B cell (primary cell): ENCODE data around the gene PLCB1. TPM values are rescaled to one million over a fixed set of nuclear protein-coding genes. Genes with fewer than 3 reads are reported as not detected.

Experiments
- ATAC-seq: fragments of 200-7000 bp; cut with Tn5 transposase; one replicate; pipeline ENCODE4 v1.10.0; 2021; ENCODE audit warnings: low read depth, mild to moderate bottlenecking, moderate number of reproducible peaks, moderate library complexity
- CTCF ChIA-PET: fragments of 350-600 bp; sonication (Branson Sonifier 250); formaldehyde crosslinking; loops from one replicate; lab custom pipeline; 2021; ENCODE audit warnings: antibody characterized with exemption, inconsistent platforms; lab: Charles Lee
- POLR2A ChIA-PET: fragments of 350-600 bp; sonication (Branson Sonifier 250); formaldehyde crosslinking; loops from one replicate; lab custom pipeline; 2021; ENCODE audit warnings: antibody characterized with exemption; lab: Charles Lee
- DNase-seq: peaks from one replicate; pipeline ENCODE4 v3.0.0; 2013
- H2AFZ ChIP-seq: 2 replicates; pipeline ENCODE4 v1.6.1; 2012; ENCODE audit warnings: mild to moderate bottlenecking, low read depth, low read length; ENCODE audit not compliant: insufficient read depth, poor library complexity, severe bottlenecking
- H3K27ac ChIP-seq, 2 donors: 1 replicate in 1 of 2; 2 replicates in 1 of 2; pipeline ENCODE4 v1.5.1; 2012 to 2013; ENCODE audit warnings: low read length in 2 of 2, mild to moderate bottlenecking in 2 of 2, moderate library complexity in 1 of 2
- H3K27me3 ChIP-seq, 4 experiments: fragments of 200-600 bp in 1 of 4; sonication (generic) in 1 of 4; replicated peaks in 1 of 4; 1 replicate in 2 of 4; 2 replicates in 2 of 4; pipeline versions ENCODE4 v1.6.1 to v1.7.0; 2013 to 2016; ENCODE audit warnings: low read length in 3 of 4, mild to moderate bottlenecking in 2 of 4, mixed read lengths in 1 of 4, moderate library complexity in 1 of 4; ENCODE audit not compliant: insufficient read depth in 4 of 4, control insufficient read depth in 3 of 4; ENCODE audit errors: control extremely low read depth in 1 of 4
- H3K36me3 ChIP-seq, 2 experiments: replicated peaks in 1 of 2; 1 replicate in 1 of 2; 2 replicates in 1 of 2; pipeline versions ENCODE4 v1.6.1 to v1.7.1; 2013; ENCODE audit warnings: low read length in 1 of 2; ENCODE audit not compliant: insufficient read depth in 2 of 2, control insufficient read depth in 1 of 2; ENCODE audit errors: control extremely low read depth in 1 of 2, extremely low read depth in 1 of 2
- H3K4me1 ChIP-seq, 2 donors: fragments of 200-600 bp in 1 of 2; sonication (generic) in 1 of 2; 1 replicate in 1 of 2; 2 replicates in 1 of 2; pipeline versions ENCODE4 v1.5.1 to v1.6.1; 2013 to 2017; ENCODE audit warnings: low read length in 2 of 2; ENCODE audit not compliant: control insufficient read depth in 2 of 2, insufficient read depth in 2 of 2
- H3K4me2 ChIP-seq: replicated peaks from 2 replicates; pipeline ENCODE3; 2012; ENCODE audit warnings: mild to moderate bottlenecking, low read depth, low read length; ENCODE audit not compliant: poor library complexity, severe bottlenecking
- H3K4me3 ChIP-seq, 5 experiments: fragments of 200-600 bp in 1 of 5; sonication (generic) in 1 of 5; 1 replicate in 3 of 5; 2 replicates in 2 of 5; pipeline versions ENCODE4 v1.5.1 to v1.7.0; 2011 to 2016; ENCODE audit warnings: low read length in 4 of 5, mild to moderate bottlenecking in 4 of 5, low read depth in 2 of 5, control low read depth in 1 of 5, moderate library complexity in 1 of 5; ENCODE audit not compliant: insufficient read depth in 1 of 5; ENCODE audit errors: control extremely low read depth in 1 of 5, extremely low read depth in 1 of 5
- H3K79me2 ChIP-seq: fragments of 200-600 bp; sonication (generic); one replicate; pipeline ENCODE4 v1.6.0; 2016; ENCODE audit warnings: low read length; ENCODE audit not compliant: control insufficient read depth, insufficient read depth
- H3K9ac ChIP-seq: fragments of 200-600 bp; sonication (generic); 2 replicates; pipeline ENCODE4 v1.6.1; 2017; ENCODE audit warnings: mild to moderate bottlenecking, low read length, moderate library complexity
- H3K9me3 ChIP-seq, 3 donors: one replicate each; pipeline versions ENCODE4 v1.6.1 to v1.7.1; 2013; ENCODE audit warnings: low read length in 2 of 3; ENCODE audit not compliant: control insufficient read depth in 2 of 3, insufficient read depth in 1 of 3; ENCODE audit errors: control extremely low read depth in 1 of 3
- H4K20me1 ChIP-seq: 2 replicates; pipeline ENCODE4 v1.6.0; 2012; ENCODE audit warnings: mild to moderate bottlenecking, low read length; ENCODE audit not compliant: insufficient read depth, control insufficient read depth, poor library complexity, severe bottlenecking
- H3K27ac Mint-ChIP-seq: one replicate; pipeline ENCODE4 v1.8.0; 2021; ENCODE audit warnings: mixed read lengths
- H3K27me3 Mint-ChIP-seq: one replicate; pipeline ENCODE4 v1.8.0; 2021; ENCODE audit warnings: mixed read lengths
- H3K4me1 Mint-ChIP-seq: one replicate; pipeline ENCODE4 v1.8.0; 2021; ENCODE audit warnings: mixed read lengths
- H3K4me3 Mint-ChIP-seq: one replicate; pipeline ENCODE4 v1.8.0; 2021; ENCODE audit warnings: mixed read lengths
- H3K9me3 Mint-ChIP-seq: one replicate; pipeline ENCODE4 v1.8.0; 2022; ENCODE audit warnings: mixed read lengths; ENCODE audit not compliant: insufficient read depth
- EZH2 ChIP-seq: IDR thresholded peaks from 2 replicates; pipeline ENCODE4 v1.6.1; 2012; ENCODE audit warnings: borderline replicate concordance, low read depth, mild to moderate bottlenecking, moderate library complexity, low read length; ENCODE audit not compliant: insufficient read depth, poor library complexity, severe bottlenecking
- WGBS: methylation state at CpG from one replicate; pipeline ENCODE4 v1.1.5; 2013; ENCODE audit warnings: missing lambda C conversion rate; ENCODE audit not compliant: insufficient coverage; 5-methylcytosine and 5-hydroxymethylcytosine counted together
- intact Hi-C: fragments of 100-400 bp; cut with micrococcal nuclease; formaldehyde crosslinking; loops from one replicate; pipeline ENCODE4 v1.10.0; 2022
- polyA plus RNA-seq: library from polyadenylated mRNA; depleted of rRNA; stranded (reverse); fragments of >200 nt; gene quantifications from 2 replicates; pipeline ENCODE4 v1.2.3, GENCODE V29; 2012
- total RNA-seq, 2 donors: library from RNA; stranded (reverse); fragments of 120-200 nt in 1 of 2; gene quantifications; 1 replicate in 1 of 2; 2 replicates in 1 of 2; pipeline versions ENCODE4 v1.2.3 to v1.2.4, GENCODE V29; 2013 to 2022
- TF ChIP-seq, protein P1 (sequence below): fragments of 200-600 bp; IDR thresholded peaks from one replicate; pipeline ENCODE4 v1.8.0; 2022; ENCODE audit warnings: antibody characterized with exemption, mild to moderate bottlenecking

The PLCB1 gene
- total and polyA plus RNA-seq, 2 donors (not counting 1 experiment from before 2014, with no cell fraction given), result 0.18 to 0.47 TPM

DNA sequence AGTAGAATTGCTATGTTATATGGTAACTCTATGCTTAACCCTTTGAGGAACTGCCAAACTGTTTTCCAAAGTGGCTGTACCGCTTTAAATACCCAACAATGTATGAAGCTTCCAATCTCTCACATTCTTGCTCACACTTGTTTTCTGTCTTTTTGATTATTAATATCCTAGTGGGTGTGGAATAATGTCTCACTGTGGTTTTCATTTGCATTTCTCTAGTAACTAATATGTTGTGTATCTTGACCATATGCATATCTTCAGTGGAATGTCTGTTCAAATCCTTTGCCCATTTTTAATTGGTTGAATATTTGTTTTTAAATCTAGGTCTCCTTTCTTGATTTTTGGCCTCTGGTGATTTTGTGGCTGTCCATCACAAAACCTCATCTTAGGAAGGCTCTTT is 759.0 kb downstream of the PLCB1 start:
- H3K9me3 Mint-ChIP-seq, result peaks cover 12% of the 10 kb centered on the region
- H3K4me1 Mint-ChIP-seq, result no peaks in the 10 kb centered on the region
- H3K4me2 ChIP-seq, result no peak overlapping the region
- H3K9ac ChIP-seq, result no peak overlapping the region
- no peak overlapping the region for H2AFZ ChIP-seq
- no peaks in the 10 kb centered on the region for H3K36me3 ChIP-seq
- intact Hi-C loops, result no loop called here
- no peak overlapping the region for H3K27ac Mint-ChIP-seq
- DNase-seq (no peak), ATAC-seq (no peak)
- CTCF ChIA-PET, result no interaction called here
- H3K4me3 ChIP-seq, result no peak overlapping the region
- POLR2A ChIA-PET, result no interaction called here
- no CpG with 5 or more reads among the region's 1 CpG for WGBS
- TF ChIP-seq EZH2, result no peak
- TF ChIP-seq, protein P1, sequence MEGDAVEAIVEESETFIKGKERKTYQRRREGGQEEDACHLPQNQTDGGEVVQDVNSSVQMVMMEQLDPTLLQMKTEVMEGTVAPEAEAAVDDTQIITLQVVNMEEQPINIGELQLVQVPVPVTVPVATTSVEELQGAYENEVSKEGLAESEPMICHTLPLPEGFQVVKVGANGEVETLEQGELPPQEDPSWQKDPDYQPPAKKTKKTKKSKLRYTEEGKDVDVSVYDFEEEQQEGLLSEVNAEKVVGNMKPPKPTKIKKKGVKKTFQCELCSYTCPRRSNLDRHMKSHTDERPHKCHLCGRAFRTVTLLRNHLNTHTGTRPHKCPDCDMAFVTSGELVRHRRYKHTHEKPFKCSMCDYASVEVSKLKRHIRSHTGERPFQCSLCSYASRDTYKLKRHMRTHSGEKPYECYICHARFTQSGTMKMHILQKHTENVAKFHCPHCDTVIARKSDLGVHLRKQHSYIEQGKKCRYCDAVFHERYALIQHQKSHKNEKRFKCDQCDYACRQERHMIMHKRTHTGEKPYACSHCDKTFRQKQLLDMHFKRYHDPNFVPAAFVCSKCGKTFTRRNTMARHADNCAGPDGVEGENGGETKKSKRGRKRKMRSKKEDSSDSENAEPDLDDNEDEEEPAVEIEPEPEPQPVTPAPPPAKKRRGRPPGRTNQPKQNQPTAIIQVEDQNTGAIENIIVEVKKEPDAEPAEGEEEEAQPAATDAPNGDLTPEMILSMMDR, result no peak
- no peaks in the 10 kb centered on the region for H4K20me1 ChIP-seq
- H3K4me1 ChIP-seq, result no peaks in the 10 kb centered on the region
- no peaks in the 10 kb centered on the region for H3K27me3 ChIP-seq
- H3K27ac ChIP-seq, result no peak overlapping the region
- no peak overlapping the region for H3K4me3 Mint-ChIP-seq
- H3K9me3 ChIP-seq, result peaks cover 0 to 18% (median 0%) of the 10 kb centered on the region in 3 donors
- no peaks in the 10 kb centered on the region for H3K27me3 Mint-ChIP-seq
- H3K79me2 ChIP-seq, result no peaks in the 10 kb centered on the region

DNA sequence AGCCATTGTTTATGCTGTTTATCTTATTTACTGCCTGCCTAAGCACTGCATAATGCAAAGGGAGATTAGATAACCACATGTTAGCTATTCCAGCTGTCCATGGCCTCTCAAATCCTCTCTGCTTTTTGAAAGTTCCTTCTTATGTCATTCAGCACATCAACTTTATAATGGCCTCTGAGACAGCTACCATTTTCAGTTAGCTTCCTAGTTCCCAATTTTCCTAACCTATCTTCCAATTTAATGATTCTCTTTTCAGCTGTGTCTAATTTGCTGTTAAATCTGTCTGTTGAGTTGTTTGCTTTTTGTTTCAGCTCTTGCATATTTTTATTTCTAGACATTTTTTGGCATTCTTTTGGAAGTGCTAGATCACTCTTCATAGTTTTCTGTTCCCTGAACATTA is 763.4 kb downstream of the PLCB1 start:
- ChIA-PET CTCF (no interaction called here), POLR2A (no interaction called here)
- H3K4me3 Mint-ChIP-seq, result no peak overlapping the region
- Histone ChIP-seq H3K27me3 (no peaks in the 10 kb centered on the region), H3K4me3 (no peak overlapping the region), H3K9ac (no peak overlapping the region), H4K20me1 (no peaks in the 10 kb centered on the region), H2AFZ (no peak overlapping the region), H3K27ac (no peak overlapping the region), H3K9me3 (peaks cover 0 to 24% (median 4%) of the 10 kb centered on the region in 3 donors), H3K4me1 (no peaks in the 10 kb centered on the region), H3K36me3 (no peaks in the 10 kb centered on the region), H3K79me2 (no peaks in the 10 kb centered on the region), H3K4me2 (no peak overlapping the region)
- peaks cover 17% of the 10 kb centered on the region for H3K9me3 Mint-ChIP-seq
- no peaks in the 10 kb centered on the region for H3K27me3 Mint-ChIP-seq
- no peak overlapping the region for H3K27ac Mint-ChIP-seq
- intact Hi-C loops, result no loop called here
- no peaks in the 10 kb centered on the region for H3K4me1 Mint-ChIP-seq
- DNase-seq, result no peak
- TF ChIP-seq, protein P1, result no peak
- TF ChIP-seq EZH2, result no peak
- no peak for ATAC-seq
